HG02973 (cell line): ENCODE results near the gene BMP6.
"Not testable (repeated sequence)": the region's sequence is repeated elsewhere in the genome, so short reads cannot be mapped to it uniquely, and the experiment has no call there.

Experiments used
- ATAC-seq: cut with Tn5 transposase; IDR thresholded peaks from one replicate; pipeline ENCODE4 v1.9.1; 2021; ENCODE audit warnings: moderate library complexity; ENCODE audit not compliant: unreplicated experiment

Gene BMP6

DNA sequence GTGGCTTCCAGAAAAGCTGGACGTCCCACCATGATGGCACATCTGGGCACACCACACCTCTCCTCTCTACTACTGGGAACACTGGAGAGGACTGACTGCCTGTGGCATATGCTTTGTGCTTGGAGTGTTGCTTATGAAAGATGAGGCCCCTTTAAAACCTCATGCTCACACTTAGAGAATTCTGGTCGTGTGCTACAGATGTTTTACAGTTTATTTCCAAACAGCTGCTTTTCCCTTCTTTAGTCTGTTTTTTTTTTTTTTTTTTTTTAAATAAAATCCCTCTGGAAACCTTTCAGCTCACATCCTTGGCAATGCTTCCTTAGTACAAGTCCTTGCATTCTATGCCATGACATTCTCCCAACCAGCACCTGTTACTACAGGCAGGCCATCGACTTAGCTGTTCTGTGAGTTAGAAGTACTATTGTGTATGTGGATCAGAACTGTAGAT, 60.3 kb downstream of the BMP6 start:
- ATAC-seq, result no peak

DNA sequence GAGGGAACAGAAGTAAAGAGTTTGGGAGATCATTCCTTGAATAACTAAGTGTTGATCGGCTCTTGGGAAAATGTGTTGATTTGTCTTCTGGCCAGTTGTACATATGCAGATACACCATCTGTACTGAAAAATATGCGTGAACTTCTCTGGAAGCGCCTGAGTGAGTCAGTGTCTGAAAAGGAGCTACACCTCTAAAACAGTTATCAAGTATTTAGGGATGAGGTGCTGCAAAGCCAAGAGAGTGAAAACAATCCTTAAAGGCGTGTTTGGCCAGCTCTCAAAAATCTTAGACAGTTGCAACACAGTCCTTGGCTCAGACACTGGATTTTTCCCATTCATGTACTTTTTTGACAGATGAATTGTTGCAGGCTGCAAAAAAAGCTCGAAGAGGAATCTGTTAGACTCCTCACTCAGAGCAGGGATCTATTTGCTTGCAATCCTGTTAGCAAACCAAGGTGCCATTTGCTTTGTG, 61.3 kb downstream of the BMP6 start:
- no peak for ATAC-seq

DNA sequence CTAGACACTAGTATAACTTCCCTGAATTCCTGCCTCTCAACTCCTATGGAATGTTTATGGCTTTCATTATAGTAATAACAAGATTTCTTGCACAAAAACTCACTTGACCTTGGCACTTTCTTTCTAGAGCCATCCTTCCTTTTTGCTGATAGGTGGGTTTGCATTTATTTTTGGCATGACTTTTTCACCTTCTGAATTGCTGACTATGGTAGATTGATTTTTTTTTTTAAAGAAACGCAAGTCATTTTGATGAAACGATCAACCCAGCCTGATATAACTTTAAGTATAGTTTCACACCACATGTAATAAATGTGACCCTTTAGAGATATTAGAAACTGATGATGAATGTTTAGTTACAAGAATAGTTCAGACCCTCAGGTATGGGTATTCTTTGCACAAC, 61.8 kb downstream of the BMP6 start:
- ATAC-seq, result no peak

DNA sequence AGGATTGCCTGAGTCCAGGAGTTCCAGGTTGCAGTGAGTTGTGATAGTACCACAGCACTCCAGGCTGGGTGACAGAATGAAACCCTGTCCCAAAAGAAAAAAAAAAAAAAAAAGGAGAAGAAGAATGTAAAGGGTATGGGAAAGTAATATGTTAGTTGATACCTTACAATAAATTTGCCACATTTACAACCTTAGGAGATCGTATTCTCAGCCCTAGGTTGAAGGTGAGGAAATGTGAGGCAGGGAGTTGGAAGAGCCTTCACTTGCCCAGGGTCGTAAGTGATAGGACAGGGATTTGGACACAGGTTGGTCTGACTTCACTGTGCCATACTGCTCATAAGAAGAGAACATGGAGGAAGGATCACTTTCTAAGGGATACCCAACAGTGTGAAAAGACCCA, 68.6 kb downstream of the BMP6 start:
- ATAC-seq, result no peak

DNA sequence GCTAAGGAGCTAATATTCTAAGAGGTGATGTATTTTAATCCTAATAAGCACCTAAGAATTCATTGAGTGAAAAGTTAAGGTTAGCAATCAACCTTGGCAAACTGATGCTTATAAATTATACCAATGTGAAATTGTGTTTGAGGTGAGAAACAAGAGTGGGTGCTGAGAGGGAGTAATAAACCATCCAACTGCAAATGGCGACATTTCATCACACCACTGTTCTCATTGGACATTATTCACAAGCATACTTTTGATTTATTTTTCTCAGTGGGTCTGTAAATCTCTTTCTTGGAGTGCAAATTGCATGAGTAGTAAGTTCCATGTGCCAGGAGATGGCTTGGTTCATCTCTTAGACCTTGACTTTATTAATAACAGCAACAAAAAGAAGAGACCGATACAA, 71.5 kb downstream of the BMP6 start:
- no peak for ATAC-seq

DNA sequence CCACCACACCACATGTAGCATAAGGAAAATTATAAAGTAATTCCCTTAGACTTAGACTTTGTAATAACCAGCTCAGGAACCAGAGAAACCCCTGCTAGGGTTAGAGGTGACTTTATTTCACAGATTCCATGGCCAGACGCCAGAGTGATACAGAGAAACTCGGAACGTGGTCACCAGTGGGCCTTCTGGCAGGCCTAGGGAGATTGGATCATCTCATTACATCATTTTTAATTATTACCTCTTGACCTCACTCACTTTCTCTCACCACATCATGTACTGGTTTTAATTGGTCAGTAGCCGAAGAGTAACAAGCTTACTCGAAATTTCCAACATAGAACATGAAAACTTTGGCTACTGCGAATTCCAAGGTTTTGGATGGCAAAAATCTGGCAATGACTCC, 72.9 kb downstream of the BMP6 start:
- no peak for ATAC-seq

DNA sequence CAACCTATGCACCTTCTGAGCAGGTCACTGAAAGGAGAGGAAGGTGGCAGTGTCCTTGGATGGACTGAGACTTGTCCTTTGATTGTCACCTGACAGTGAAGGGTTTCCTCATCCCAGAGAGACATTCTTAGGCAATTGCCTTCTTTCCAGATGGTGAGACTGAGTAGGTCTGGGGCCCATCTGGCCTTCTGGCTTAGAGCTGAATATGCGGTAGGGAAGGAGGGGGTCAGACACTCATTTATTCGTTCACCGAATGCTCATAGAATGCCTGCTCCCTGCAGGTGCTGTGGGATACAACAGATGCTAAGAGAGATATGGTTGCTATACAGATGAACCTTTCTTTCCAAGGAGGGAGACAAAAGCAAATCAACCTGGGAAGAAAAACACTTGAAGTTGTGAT, 76.8 kb downstream of the BMP6 start:
- no peak for ATAC-seq

DNA sequence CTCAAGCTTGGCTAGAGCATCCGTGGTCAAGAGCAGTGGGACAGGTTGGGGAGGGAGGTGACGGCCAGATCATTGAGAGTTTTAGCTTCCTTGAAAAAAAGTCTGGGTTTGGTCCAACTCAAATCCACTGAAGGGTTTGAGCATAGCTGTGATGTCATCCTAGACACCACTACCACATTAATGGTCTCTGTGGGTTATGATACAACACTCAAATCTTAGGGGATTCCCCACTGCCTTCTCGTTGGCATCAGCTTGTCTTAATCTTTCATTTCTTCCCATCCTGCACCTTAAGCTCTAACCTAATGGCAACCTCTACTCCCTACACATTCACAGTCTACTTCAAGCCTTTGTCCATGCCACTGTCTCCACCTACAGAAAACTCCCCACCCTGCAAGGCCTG, 77.3 kb downstream of the BMP6 start:
- ATAC-seq, result no peak

DNA sequence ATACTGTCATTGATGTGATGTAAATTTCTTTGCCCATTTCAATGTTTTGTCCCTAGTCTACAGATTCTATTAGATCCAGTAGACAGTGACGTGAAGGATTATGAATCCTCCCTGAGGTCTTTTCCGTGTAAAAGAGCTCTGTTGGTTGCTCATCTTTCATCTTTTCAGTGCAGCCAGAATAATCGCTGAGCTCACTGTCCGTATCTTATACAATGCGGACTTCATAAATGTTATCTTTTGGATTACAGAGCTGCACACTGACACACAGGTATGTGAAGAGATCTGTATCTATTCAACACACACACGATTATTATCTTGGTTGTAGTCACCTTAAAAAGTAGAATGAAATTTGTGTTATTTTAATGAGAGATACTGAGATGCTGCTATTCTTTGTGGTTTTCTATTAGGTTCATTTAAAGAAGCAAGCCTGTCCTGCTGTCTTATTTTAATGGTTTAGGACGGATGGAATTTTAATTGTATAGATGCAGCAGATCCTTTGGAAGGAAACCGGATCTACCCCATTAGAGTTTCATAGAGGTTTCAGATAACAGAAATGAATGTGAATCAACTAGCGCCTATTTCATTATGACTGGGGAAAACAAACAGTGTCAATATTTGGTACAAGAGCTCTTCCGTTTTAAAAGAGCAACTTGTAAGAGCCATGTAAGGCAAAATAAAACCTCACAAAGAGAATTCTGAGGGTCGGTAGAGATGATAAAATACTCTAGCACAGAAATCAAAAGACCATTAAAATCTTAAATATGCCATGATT, 79.4 kb downstream of the BMP6 start:
- ATAC-seq, result no peak

DNA sequence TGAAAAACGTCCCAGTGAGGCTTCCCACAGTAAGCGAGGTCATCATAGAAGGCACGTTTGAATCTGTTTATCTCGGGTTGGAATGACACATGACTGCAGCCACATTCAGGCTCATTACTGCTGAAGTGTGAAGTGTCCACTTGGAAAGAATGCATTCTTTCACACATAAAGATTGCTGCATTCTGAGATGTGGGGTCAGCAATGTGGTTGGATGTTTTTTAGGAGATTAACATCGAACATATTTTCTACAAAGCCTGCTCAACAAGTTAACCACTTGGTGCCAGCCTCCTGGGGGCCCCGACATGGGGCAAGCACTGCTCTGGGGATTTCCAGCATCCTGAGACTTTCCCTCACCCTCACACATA, 79.9 kb downstream of the BMP6 start:
- no peak for ATAC-seq

DNA sequence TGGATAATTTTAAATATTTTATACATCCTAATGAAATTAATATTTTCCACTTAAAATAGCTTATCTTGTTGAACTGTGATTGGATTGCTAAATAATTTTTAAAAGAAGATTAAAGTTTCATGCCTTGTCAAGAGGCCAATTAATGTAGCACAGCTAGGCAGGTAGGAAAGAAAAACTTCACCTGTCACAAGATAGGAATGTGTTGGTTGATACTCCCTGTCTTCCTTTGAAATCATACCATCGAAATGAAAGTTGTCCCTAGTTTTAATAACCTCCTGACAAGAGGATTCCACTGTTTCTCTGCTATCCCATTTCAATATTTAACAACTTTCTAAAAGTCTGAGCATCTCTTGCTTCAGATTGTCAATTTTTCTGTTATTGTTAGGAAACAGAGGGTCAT, 80.8 kb downstream of the BMP6 start:
- no peak for ATAC-seq

DNA sequence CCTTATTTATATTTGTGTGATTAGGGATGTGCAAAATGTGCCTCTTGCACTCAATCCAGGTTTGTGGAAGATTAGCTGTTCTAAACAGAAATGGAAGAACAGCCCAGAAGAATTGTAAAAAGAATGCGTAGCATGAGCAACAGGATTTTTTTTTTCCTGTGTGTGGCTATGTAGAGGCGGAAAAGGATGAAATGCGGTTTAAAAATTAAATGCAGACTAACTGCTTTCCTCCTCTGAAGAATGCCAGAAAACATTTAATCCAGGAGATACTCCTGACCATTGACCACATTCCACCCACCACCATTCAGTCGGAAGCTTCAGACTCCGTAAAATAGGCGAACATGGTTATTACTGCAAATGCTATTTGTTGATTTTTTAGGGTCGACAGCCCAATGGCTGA, 83.4 kb downstream of the BMP6 start:
- no peak for ATAC-seq

DNA sequence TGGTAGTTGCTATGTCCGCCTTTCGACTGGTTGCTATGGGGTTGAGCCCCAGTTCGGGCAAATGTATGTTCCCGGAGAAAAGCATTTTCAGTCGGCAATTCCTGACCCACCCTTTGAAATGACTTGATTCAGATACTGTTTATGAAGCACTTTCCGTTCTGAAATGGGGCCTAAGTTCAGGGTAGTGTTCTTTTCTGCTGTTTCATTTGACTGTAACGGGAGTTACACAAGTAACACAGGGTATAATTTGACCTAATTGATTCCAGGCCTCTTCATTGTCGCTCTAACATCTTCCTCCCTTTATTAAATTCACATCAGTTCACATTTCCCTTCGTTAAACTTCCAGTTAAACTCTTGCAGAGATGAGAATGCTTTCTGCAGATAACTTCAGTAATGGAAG, 85.5 kb downstream of the BMP6 start:
- no peak for ATAC-seq

DNA sequence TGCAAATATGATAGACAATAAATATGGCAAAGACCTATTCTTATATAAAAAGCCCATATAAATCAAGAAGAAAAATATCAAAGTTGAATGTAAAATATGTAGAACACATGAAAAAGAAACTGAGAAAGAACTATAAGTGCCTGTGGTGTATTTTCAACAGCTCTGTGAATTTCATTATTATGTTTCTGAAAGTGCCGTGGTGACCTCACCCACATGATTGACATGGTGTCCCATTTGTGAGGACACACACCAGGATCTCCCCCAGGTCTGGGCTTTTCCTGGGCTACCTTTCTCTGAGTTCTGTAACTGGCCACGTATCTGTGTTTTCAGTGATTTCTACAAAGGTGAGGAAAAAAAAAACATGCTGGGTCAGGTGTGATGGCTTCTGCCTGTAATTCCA, 86.7 kb downstream of the BMP6 start:
- peak; percentile 83 for ATAC-seq

DNA sequence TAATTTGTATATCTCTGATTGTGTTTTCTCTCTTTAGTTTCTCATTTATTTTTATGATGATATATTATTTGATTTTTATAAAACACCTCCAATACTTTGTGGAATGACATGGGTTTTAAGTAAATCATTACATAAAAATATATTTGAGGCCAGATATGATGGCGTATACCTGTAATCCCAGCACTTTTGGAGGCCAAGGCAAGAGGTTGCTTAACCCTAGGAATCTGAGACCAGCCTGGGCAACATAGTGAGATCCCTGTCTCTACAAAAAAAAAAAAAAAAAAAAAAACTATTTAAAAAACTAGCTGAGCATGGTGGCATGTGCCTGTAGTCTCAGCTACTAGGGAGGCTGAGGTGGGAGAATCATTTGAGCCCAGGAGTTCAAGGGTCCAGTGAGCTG, 87.3 kb downstream of the BMP6 start:
- ATAC-seq, result no peak

DNA sequence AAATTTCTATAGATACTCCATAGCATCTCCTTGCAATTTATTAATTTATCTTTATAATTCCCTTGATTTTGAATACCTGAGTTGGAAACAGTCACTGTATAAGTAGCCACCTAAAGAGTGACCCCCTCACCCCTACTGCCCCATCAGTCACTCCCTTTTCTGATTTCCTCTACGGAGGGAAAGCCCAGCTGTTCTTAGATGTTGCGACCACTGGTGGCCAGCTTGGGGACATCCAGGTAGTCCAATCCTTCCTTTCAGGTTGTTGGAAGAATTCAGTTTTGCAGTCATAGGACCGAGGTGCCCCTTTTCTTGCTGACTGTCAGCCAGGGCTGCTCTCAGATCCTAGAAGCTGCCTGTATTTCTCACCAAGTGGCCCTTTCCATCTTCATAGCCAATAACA, 87.8 kb downstream of the BMP6 start:
- ATAC-seq, result no peak

DNA sequence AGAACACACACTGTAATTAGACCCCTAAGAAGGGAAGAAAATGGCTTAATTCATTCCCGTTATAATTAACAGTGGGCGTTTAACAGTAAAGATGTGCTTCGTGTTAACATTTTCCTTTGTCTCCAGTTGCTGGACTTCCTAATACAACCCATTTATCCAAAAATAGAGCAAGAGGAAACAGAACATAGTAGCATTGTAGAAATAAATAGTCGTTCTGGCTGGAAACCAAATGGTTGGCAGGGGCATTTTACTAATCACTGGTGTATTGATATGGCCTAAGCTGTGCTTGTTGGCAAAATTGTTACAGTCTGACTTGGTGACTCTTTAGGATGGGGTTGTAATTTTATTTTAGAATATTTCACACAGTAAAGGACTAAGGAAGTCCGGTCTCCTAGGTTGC, 89.8 kb downstream of the BMP6 start:
- no peak for ATAC-seq

DNA sequence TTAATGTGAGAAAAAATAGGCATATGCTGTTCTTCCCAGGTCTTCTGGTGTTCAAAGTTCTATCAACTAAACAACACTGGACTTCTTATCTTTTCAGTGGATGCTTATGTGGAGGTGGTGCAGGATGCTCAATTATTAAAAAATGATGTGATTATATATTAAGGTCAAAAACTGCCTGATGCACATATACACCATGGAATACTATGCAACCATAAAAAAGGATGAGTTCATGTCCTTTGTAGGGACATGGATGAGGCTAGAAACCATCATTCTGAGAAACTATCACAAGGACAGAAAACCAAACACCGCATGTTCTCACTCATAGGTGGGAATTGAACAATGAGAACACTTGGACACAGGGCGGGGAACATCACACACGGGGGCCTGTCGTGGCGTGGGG, 91.3 kb downstream of the BMP6 start:
- ATAC-seq, result not testable (repeated sequence)

DNA sequence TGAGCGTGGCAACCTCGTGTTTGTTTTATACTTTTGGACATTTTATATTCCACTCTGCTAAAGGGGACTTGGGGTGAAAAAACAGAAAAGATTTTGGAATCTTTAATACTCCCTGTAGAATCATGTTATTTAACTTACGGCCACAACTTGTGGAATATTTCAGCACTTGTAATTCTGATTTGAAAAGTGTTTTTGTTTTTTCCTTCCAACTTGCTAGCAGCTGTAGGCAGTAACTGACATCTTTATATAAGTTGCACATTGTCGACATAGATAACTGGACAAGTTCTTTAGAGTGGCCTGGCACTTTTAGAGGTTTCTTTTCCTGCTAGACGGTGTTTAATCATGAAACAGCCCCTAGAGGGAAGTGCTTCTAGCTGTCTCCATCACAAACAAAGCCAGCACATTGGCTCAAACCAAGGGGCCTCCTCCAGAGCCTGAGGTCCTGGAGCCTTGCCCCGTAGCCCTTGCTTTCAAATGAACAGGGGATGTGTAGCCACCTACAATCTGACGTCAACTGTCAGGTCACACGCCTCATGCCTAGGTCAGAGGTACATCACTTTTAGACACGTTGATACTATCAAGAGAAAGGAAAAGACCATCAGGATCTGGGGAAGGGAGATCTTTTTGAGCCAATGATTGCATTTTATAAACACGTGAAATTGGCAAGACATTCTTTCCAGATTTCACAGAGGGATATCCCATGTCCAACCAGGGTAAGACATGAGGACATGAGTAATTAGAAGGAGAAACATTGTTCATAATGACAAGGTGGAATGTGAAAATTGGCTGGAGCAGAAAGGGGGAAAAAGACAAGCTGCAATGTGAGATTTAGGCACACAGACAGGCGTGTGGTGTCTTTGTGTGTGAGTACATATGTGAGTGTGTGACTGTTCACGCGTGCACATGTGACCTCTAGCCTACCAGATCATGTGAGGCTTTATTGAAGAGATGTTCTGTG, 92.6 kb downstream of the BMP6 start:
- ATAC-seq, result no peak

DNA sequence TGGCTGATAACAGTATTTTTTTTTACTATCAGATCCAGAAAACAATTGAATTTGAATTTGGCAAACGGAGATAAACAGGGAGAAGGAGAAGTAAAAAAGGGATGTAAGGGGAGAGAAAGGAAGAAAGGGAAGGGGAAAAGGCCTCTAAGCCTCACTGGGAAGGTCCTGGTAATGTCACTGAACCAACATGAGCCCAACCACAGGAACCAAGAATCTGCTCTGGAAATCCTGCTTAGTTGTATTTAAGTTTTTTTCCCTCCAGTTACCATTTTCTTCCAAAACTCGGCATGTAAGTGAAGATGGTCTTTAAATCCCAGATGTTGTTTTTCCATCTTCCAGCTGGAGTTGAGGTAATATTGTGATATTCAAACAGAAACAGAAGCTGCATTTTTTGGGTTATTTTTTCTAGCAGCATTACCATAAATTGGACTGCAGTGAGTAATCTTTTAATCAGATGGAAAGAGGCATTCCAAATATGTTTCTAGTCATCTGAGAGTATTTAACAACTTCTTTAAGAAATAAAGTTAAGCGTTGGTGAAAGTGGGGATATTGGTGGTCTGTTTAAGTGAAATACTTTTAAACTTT, 93.6 kb downstream of the BMP6 start:
- ATAC-seq, result no peak

DNA sequence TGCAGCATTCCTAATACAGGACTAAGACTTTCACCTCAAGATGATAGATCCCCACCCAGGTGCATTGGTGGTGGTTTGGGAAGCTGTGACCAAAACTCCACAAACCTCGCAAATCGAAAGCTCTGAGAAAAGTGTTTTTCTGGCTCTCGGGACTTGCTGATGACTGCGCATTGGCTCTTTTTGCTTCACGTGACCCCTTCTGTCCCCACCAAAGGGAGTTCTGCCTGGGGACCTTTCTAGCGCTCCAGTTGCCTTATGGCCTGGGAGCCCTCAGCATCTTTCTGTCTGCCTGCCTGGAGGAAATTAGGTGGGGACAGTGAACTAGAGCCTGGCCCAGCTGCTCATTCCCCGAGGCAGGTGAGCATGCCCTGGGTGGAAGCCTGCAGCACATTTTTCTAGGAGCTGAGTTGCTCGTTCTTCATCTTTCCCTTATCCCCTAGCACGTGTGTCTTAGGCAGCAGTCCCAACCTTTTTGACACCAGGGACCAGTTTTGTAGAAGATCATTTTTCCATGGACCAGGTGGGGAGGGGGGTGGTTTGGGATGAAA, 94.5 kb downstream of the BMP6 start:
- ATAC-seq, result no peak
